ENCODE measurements around the gene PGLYRP3.

The PGLYRP3 gene

DNA sequence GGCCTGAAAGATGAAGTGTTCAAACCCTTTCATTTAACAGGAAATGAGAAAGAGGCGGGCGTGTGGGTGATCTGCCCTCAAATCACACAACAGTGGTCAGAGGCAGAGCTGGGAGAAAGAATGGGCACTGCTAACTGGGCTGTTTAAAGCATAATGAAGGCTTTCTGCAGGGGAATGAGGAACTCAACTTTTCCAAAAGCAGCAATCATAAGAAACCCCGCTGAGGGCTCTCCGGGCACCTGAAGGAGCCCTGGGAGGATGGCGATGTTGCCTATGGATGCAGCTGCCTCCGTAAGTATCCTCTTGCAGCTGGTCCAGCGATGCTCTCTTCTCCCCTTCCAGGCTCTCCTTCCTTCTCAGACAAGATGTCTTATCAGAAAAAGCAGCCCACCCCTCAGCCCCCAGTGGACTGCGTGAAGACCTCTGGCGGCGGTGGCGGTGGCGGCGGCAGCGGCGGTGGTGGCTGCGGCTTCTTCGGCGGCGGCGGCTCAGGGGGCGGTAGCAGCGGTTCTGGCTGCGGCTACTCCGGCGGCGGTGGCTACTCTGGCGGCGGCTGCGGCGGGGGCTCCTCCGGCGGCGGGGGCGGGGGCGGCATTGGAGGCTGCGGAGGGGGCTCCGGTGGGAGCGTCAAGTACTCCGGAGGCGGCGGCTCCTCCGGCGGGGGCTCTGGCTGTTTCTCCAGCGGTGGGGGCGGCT is 52.0 kb downstream of the PGLYRP3 start:
- DNase-seq (ENCODE audit: low read depth in 2 of 2): peak; percentile 9 to 10

DNA sequence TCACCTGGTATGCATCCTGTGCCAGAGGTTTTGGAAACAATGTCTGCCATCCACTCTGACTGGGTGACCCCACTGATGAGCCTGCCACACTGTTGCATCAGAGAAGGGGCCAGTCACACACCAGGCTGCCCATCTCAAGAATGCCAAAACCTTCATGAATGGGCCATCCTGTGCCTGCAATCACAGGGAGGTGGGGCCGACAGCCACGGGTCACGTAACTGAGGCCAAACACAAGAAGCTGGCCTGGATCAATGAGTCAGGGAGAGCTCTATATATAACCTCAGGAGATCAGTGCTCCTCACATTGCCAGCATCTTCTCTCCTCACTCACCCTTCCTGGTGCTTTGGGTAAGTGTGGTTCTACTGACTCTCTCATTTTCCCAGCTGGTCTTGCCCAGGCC is 53.4 kb downstream of the PGLYRP3 start, which contains the start of gene LORICRIN:
Gene LORICRIN, plus strand, starts transcription at position 301 of the 400 bp plus-strand sequence. CDS start 1,263 bp downstream, outside the sequence.
- DNase-seq (ENCODE audit: low read depth in 2 of 2): no peak

DNA sequence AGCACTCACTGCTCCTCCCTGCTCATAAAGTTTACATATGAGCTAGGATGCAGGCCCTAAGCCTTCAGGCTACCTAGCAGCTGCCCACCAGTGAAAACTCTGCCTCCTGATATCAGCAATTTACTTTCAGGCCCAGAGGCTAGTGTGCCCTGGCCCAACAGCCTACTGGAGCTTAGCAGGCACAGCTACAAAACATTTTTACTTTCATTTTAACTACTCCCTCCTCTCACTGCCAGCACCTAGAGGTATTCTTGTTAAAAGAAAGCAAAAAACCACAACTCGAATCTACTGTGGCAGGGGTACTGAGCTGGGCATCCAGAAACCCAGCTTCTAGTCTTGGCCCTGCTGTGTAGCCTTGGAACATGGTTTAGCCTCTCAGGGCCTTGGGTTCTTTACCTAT is 59.1 kb downstream of the PGLYRP3 start:
- no peak for DNase-seq (ENCODE audit: low read depth in 2 of 2)

GRCh38 chr1:153253076-153253475 is 59.7 kb downstream of the PGLYRP3 start:
- DNase-seq (ENCODE audit: low read depth in 2 of 2): no peak

DNA sequence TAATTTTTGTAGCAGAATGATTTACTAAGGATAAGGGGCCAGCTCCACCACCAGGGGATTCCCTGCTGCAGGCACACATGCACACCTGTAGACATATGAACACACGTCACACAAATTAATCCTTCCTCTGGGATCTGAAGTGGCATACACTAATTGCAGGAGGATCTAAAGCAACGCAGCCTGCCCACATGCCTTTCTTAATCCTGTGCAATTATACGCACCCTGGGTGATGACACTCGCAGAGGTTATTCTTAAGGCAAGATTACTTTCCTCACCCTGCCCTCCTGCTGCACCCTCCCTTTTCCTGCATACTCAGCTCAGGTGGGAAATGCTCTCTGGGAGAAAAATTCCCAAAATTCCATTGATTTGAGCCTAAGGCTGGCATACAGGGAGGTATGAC is 60.8 kb downstream of the PGLYRP3 start:
- DNase-seq (ENCODE audit: low read depth in 2 of 2): no peak

DNA sequence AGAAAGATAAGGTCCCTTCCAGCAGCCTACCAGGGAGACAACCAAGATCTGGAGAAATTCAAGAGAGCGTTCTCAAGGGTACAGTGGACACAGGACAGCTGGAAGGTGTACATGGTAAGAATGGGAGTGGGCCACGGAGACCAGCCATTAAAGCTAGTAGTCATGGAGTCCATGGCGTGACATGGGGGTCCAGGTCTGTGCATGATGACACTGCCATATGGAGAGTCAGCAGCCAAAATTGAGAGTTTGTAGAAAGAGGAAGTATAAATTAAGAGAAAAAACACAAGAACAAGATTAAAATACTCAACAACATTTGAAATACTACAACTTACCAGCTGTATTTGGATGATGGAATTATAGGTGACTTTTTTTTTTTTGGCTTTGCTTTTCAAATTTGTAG is 61.2 kb downstream of the PGLYRP3 start:
- DNase-seq (ENCODE audit: low read depth in 2 of 2): no peak

GRCh38 chr1:153251087-153251486 is 61.7 kb downstream of the PGLYRP3 start:
- DNase-seq (ENCODE audit: low read depth in 2 of 2): no peak

DNA sequence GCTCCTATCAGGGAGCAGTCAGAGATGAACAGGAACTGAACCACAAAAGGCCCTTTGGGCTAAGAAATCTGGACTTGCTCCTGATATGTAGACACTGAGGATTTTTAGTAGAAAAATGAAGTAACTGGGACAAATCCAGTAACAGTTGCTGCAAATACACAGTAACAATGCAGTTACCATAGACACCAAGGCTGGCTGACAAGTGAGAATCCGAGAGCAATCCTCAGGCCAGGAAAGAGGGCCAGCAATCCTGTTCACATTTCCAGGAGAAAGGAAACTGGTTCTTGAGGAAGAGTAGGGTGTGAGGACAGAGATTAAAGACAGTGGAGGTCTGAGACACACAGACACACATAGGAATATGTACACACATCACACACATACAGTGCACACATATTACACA is 62.6 kb downstream of the PGLYRP3 start:
- no peak for DNase-seq (ENCODE audit: low read depth in 2 of 2)

DNA sequence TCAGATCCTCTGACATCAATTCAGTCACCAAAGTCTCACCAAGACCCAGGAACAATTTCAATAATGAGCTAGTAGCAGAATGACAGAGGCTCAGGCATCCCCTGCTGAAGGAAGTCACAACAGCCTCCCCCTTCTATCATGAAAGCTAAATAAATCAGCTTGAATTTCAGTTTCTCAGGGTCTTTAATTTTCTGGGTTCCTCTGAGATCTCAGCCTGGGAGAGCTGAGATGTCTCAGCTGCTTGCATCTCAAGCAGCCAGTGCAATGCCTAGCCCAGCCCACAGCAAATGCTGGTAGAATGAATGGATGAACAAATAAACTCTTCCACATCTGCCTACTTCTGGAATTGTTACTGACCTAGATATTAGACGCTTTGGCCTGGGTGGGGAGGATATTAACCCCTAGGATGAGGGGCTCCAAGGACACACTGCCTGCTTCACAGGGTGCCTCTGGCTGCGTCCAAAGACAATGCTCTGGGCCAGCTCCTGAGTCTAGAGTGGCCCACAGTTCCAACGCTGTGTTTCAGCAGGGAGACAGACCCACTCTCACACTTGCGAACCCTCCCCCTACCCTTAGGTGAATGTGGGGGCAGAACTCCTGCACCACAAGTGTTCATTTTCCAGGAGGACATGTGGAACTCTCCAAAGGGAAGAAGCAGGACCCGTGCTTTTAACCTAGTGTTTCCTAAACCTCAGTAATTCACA is 64.4 kb downstream of the PGLYRP3 start:
- no peak for DNase-seq (ENCODE audit: low read depth in 2 of 2)

Measured in stimulated activated CD4-positive, alpha-beta T cell treated with anti-CD3 and anti-CD28 coated beads, Interleukin-1b, Interleukin-23, amount 100 ng/mL, for 4 hours (primary cell).